Fibroblast of the aortic adventitia (primary cell): ENCODE data around the gene FAM156A. TPM values are rescaled to one million over a fixed set of nuclear protein-coding genes. Genes with fewer than 3 reads are reported as not detected.
"Not testable (repeated sequence)": the region's sequence is repeated elsewhere in the genome, so short reads cannot be mapped to it uniquely, and the experiment has no call there.

Experiments
- DNase-seq: peaks from one replicate; pipeline ENCODE4 v3.0.0-alpha.2; 2010; ENCODE audit warnings: low read depth
- H3K4me3 ChIP-seq: 2 replicates; pipeline ENCODE4 v1.5.1; 2011; ENCODE audit warnings: low read depth, mild to moderate bottlenecking, control low read depth, low read length, moderate library complexity
- CTCF ChIP-seq: IDR thresholded peaks from 2 replicates; pipeline ENCODE4 v1.5.1; 2011; ENCODE audit warnings: mild to moderate bottlenecking, low read length, control low read depth, inconsistent platforms; ENCODE audit not compliant: insufficient read depth
- total RNA-seq: library from RNA; depleted of rRNA; stranded (reverse); fragments of >200 nt; gene quantifications from 2 replicates; pipeline ENCODE4 v1.2.3, GENCODE V29; 2012; ENCODE audit warnings: low replicate concordance

Gene FAM156A
- total RNA-seq = 9.8 and 16.8 TPM in 2 replicates

GRCh38 chrX:52958113-52958959, at the start of gene FAM156A:
Gene FAM156A, minus strand, starts transcription at chrX:52958518. Its CDS starts 9,930 bp downstream, at chrX:52948588.
- not testable (repeated sequence) for H3K4me3 ChIP-seq, DNase-seq

GRCh38 chrX:53005327-53005726, 47.0 kb upstream of the FAM156A start:
- DNase-seq = peak; percentile 33
- no peak for TF ChIP-seq CTCF
- H3K4me3 ChIP-seq = no peak overlapping the region

GRCh38 chrX:53004811-53005210, 46.5 kb upstream of the FAM156A start:
- no peak for TF ChIP-seq CTCF
- peak; percentile 33 for DNase-seq
- no peak overlapping the region for H3K4me3 ChIP-seq

- H3K4me3 ChIP-seq = no peak overlapping the region
- no peak for DNase-seq
- no peak for TF ChIP-seq CTCF
Observed at GRCh38 chrX:53004038-53004437, 45.7 kb upstream of the FAM156A start.

GRCh38 chrX:53003111-53003510, 44.8 kb upstream of the FAM156A start:
- no peak for TF ChIP-seq CTCF
- peak; percentile 64 for DNase-seq

GRCh38 chrX:53001958-53002357, 43.6 kb upstream of the FAM156A start:
- TF ChIP-seq CTCF = no peak
- H3K4me3 ChIP-seq = no peak overlapping the region
- DNase-seq = no peak

More at GRCh38 chrX:53003111-53003510, 44.8 kb upstream of the FAM156A start:
- no peak overlapping the region for H3K4me3 ChIP-seq

- no peak for TF ChIP-seq CTCF
- H3K4me3 ChIP-seq = no peak overlapping the region
- no peak for DNase-seq
Observed at GRCh38 chrX:53000447-53001135, 42.3 kb upstream of the FAM156A start.
